Measurements from ENCODE around the gene UBQLN1.

DNA sequence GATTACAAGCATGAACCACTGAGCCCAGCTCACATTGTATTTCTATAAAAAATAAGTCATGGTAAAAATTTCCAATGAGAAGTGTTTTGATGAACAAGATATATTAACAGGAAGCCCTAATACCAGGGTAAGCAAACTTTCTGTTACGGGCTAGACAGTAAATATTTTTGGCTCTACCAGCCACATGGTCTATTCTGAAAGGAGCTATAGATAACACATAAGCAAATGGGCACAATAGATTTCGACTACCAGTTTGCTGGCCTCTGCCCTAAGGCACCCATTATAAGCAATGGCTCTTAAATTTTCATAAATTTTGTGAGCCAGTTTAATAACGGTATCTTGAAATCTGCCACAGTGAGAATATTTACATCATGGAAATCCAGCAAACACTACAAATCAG, 8.1 kb downstream of the UBQLN1 start:
- TF ChIP-seq, protein P1, sequence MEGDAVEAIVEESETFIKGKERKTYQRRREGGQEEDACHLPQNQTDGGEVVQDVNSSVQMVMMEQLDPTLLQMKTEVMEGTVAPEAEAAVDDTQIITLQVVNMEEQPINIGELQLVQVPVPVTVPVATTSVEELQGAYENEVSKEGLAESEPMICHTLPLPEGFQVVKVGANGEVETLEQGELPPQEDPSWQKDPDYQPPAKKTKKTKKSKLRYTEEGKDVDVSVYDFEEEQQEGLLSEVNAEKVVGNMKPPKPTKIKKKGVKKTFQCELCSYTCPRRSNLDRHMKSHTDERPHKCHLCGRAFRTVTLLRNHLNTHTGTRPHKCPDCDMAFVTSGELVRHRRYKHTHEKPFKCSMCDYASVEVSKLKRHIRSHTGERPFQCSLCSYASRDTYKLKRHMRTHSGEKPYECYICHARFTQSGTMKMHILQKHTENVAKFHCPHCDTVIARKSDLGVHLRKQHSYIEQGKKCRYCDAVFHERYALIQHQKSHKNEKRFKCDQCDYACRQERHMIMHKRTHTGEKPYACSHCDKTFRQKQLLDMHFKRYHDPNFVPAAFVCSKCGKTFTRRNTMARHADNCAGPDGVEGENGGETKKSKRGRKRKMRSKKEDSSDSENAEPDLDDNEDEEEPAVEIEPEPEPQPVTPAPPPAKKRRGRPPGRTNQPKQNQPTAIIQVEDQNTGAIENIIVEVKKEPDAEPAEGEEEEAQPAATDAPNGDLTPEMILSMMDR (IDR thresholded peaks at IDR 0.05), result no peak
- TF ChIP-seq EZH2 (IDR thresholded peaks at IDR 0.05; ENCODE audit: borderline replicate concordance, insufficient read depth, low read depth, low read length, poor library complexity, severe bottlenecking), result no peak

All from B cell (primary cell).